Neural progenitor cell (in vitro differentiated cells): ENCODE measurements around the gene SLCO2B1. TPM values are rescaled to one million over a fixed set of nuclear protein-coding genes. Genes with fewer than 3 reads are reported as not detected.

Source experiments
- DNase-seq: peaks from one replicate; pipeline ENCODE4 v3.0.0-alpha.2; 2016; ENCODE audit warnings: low spot score
- H2AFZ ChIP-seq: fragments of 200-600 bp; sonication (generic); replicated peaks from 2 replicates; pipeline ENCODE4 v1.6.1; 2016; ENCODE audit warnings: antibody characterized with exemption
- H3F3A ChIP-seq: fragments of 200-600 bp; sonication (generic); 2 replicates; pipeline ENCODE4 v1.6.1; 2016; ENCODE audit warnings: antibody characterized with exemption, low read depth
- H3K27ac ChIP-seq: fragments of 200-600 bp; sonication (generic); 2 replicates; pipeline ENCODE4 v1.5.1; 2016; ENCODE audit warnings: mild to moderate bottlenecking
- H3K27me3 ChIP-seq: fragments of 200-600 bp; sonication (generic); 2 replicates; pipeline ENCODE4 v1.6.1; 2016; ENCODE audit warnings: mild to moderate bottlenecking, moderate library complexity
- H3K36me3 ChIP-seq: fragments of 200-600 bp; sonication (generic); 2 replicates; pipeline ENCODE4 v1.5.1; 2016
- H3K4me1 ChIP-seq: fragments of 200-600 bp; sonication (generic); 2 replicates; pipeline ENCODE4 v1.6.1; 2016; ENCODE audit warnings: mixed run types
- H3K4me2 ChIP-seq: fragments of 200-600 bp; sonication (generic); 2 replicates; pipeline ENCODE4 v1.6.1; 2016
- H3K4me3 ChIP-seq: fragments of 200-600 bp; sonication (generic); 2 replicates; pipeline ENCODE4 v1.5.1; 2016
- H3K79me2 ChIP-seq: fragments of 200-600 bp; sonication (generic); 2 replicates; pipeline ENCODE4 v1.6.1; 2016; ENCODE audit warnings: low read depth
- H3K9ac ChIP-seq: fragments of 200-600 bp; sonication (generic); 2 replicates; pipeline ENCODE4 v1.6.1; 2016
- H3K9me3 ChIP-seq: fragments of 200-600 bp; sonication (generic); 2 replicates; pipeline ENCODE4 v1.5.1; 2016; ENCODE audit warnings: low read depth
- H4K20me1 ChIP-seq: fragments of 200-600 bp; sonication (generic); 2 replicates; pipeline ENCODE4 v1.6.1; 2016; ENCODE audit warnings: low read depth
- H3K27ac Mint-ChIP-seq: 3 replicates; pipeline ENCODE4 v1.8.0; 2021; ENCODE audit warnings: mixed read lengths
- H3K27me3 Mint-ChIP-seq: 2 replicates; pipeline ENCODE4 v1.8.0; 2022; ENCODE audit warnings: low read depth, mild to moderate bottlenecking, inconsistent platforms, moderate library complexity, mixed read lengths; ENCODE audit not compliant: insufficient read depth
- H3K36me3 Mint-ChIP-seq: 3 replicates; pipeline ENCODE4 v1.8.0; 2021; ENCODE audit warnings: mixed read lengths
- H3K4me1 Mint-ChIP-seq: 3 replicates; pipeline ENCODE4 v1.8.0; 2021; ENCODE audit warnings: mixed read lengths
- H3K4me3 Mint-ChIP-seq: 3 replicates; pipeline ENCODE4 v1.8.0; 2021; ENCODE audit warnings: mild to moderate bottlenecking, moderate library complexity, mixed read lengths
- H3K9me3 Mint-ChIP-seq: 3 replicates; pipeline ENCODE4 v1.8.0; 2020; ENCODE audit warnings: mixed read lengths
- EZH2 ChIP-seq: fragments of 200-600 bp; sonication (generic); IDR thresholded peaks from 2 replicates; pipeline ENCODE4 v1.6.1; 2017; ENCODE audit warnings: antibody characterized with exemption, mild to moderate bottlenecking, moderate library complexity
- EZH2phosphoT487 ChIP-seq: fragments of 200-600 bp; sonication (generic); IDR thresholded peaks from 2 replicates; pipeline ENCODE4 v1.6.1; 2017; ENCODE audit warnings: antibody characterized with exemption
- total RNA-seq: library from RNA; depleted of rRNA; stranded (reverse); fragments of >200 nt; gene quantifications from 2 replicates; pipeline ENCODE4 v1.2.3, GENCODE V29; 2015; ENCODE audit warnings: low replicate concordance
- TF ChIP-seq, protein P1 (sequence below): fragments of 200-600 bp; sonication (generic); IDR thresholded peaks from 2 replicates; pipeline ENCODE4 v1.5.1; 2017; ENCODE audit warnings: antibody characterized with exemption, mild to moderate bottlenecking

Gene SLCO2B1
- total RNA-seq, 1 donor from 2014 or later, result 0.07 TPM

GRCh38 chr11:75204685-75205563, 54.0 kb downstream of the SLCO2B1 start:
- DNase-seq, result peak; percentile 92
- H3K36me3 ChIP-seq, result no peaks in the 10 kb centered on the region
- no peaks in the 10 kb centered on the region for H3K36me3 Mint-ChIP-seq
- H3K4me3 ChIP-seq, result no peak overlapping the region
- no peaks in the 10 kb centered on the region for H3K9me3 ChIP-seq
- H3K4me1 Mint-ChIP-seq, result peaks cover 14% of the 10 kb centered on the region
- no peak overlapping the region for H3K4me2 ChIP-seq
- H2AFZ ChIP-seq, result no peak overlapping the region
- H3K27ac ChIP-seq, result no peak overlapping the region
- peaks cover 9% of the 10 kb centered on the region for H3K27me3 ChIP-seq
- peak overlapping the region; percentile 60 for H3K27ac Mint-ChIP-seq
- H3F3A ChIP-seq, result no peaks in the 10 kb centered on the region
- TF ChIP-seq EZH2phosphoT487 (no peak), EZH2 (no peak)
- TF ChIP-seq, protein P1, sequence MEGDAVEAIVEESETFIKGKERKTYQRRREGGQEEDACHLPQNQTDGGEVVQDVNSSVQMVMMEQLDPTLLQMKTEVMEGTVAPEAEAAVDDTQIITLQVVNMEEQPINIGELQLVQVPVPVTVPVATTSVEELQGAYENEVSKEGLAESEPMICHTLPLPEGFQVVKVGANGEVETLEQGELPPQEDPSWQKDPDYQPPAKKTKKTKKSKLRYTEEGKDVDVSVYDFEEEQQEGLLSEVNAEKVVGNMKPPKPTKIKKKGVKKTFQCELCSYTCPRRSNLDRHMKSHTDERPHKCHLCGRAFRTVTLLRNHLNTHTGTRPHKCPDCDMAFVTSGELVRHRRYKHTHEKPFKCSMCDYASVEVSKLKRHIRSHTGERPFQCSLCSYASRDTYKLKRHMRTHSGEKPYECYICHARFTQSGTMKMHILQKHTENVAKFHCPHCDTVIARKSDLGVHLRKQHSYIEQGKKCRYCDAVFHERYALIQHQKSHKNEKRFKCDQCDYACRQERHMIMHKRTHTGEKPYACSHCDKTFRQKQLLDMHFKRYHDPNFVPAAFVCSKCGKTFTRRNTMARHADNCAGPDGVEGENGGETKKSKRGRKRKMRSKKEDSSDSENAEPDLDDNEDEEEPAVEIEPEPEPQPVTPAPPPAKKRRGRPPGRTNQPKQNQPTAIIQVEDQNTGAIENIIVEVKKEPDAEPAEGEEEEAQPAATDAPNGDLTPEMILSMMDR, result peak; percentile 92
- H4K20me1 ChIP-seq, result no peaks in the 10 kb centered on the region
- H3K4me3 Mint-ChIP-seq, result no peak overlapping the region
- H3K27me3 Mint-ChIP-seq, result peaks cover 13% of the 10 kb centered on the region
- peaks cover 3% of the 10 kb centered on the region for H3K4me1 ChIP-seq
- H3K79me2 ChIP-seq, result no peaks in the 10 kb centered on the region
- H3K9ac ChIP-seq, result no peak overlapping the region
- no peaks in the 10 kb centered on the region for H3K9me3 Mint-ChIP-seq

GRCh38 chr11:75205564-75206020, 54.7 kb downstream of the SLCO2B1 start:
- H3K4me1 ChIP-seq, result peaks cover 3% of the 10 kb centered on the region
- H3K36me3 ChIP-seq, result no peaks in the 10 kb centered on the region
- H3K4me2 ChIP-seq, result no peak overlapping the region
- Mint-ChIP-seq H3K4me1 (peaks cover 14% of the 10 kb centered on the region), H3K27ac (peak overlapping the region; percentile 60), H3K27me3 (peaks cover 12% of the 10 kb centered on the region), H3K36me3 (no peaks in the 10 kb centered on the region), H3K4me3 (no peak overlapping the region), H3K9me3 (no peaks in the 10 kb centered on the region)
- H3K9me3 ChIP-seq, result no peaks in the 10 kb centered on the region
- H3K27me3 ChIP-seq, result peaks cover 9% of the 10 kb centered on the region
- no peak overlapping the region for H3K27ac ChIP-seq
- no peak overlapping the region for H3K4me3 ChIP-seq
- H3K9ac ChIP-seq, result no peak overlapping the region
- TF ChIP-seq, protein P1, result no peak
- no peak for TF ChIP-seq EZH2phosphoT487
- no peak for TF ChIP-seq EZH2
- H4K20me1 ChIP-seq, result no peaks in the 10 kb centered on the region
- no peaks in the 10 kb centered on the region for H3K79me2 ChIP-seq
- H2AFZ ChIP-seq, result no peak overlapping the region
- no peak for DNase-seq
- no peaks in the 10 kb centered on the region for H3F3A ChIP-seq

- no peak overlapping the region for H3K27ac ChIP-seq
- H3K27ac Mint-ChIP-seq, result no peak overlapping the region
- no peak for TF ChIP-seq EZH2
- TF ChIP-seq EZH2phosphoT487, result no peak
- TF ChIP-seq, protein P1, result no peak
- peaks cover 9% of the 10 kb centered on the region for H3K27me3 Mint-ChIP-seq
- H3K79me2 ChIP-seq, result no peaks in the 10 kb centered on the region
- no peak overlapping the region for H3K4me3 Mint-ChIP-seq
- no peaks in the 10 kb centered on the region for H3K9me3 ChIP-seq
- no peak for DNase-seq
- H3K4me1 Mint-ChIP-seq, result no peaks in the 10 kb centered on the region
- no peaks in the 10 kb centered on the region for H3K9me3 Mint-ChIP-seq
- no peaks in the 10 kb centered on the region for H3K36me3 Mint-ChIP-seq
- peaks cover 9% of the 10 kb centered on the region for H3K27me3 ChIP-seq
- no peaks in the 10 kb centered on the region for H3K36me3 ChIP-seq
- H3K4me2 ChIP-seq, result no peak overlapping the region
- H3K4me1 ChIP-seq, result no peaks in the 10 kb centered on the region
- H2AFZ ChIP-seq, result no peak overlapping the region
- no peak overlapping the region for H3K4me3 ChIP-seq
- H3K9ac ChIP-seq, result no peak overlapping the region
- no peaks in the 10 kb centered on the region for H4K20me1 ChIP-seq
- no peaks in the 10 kb centered on the region for H3F3A ChIP-seq
Measured at GRCh38 chr11:75208446-75208845, 57.5 kb downstream of the SLCO2B1 start.
